Hepatocyte (in vitro differentiated cells): ENCODE measurements around the gene TPRA1. TPM values are rescaled to one million over a fixed set of nuclear protein-coding genes. Genes with fewer than 3 reads are reported as not detected.

Experiments
- DNase-seq: peaks from one replicate; pipeline ENCODE4 v3.0.0-alpha.2; 2016; ENCODE audit warnings: low spot score
- H2AFZ ChIP-seq: fragments of 200-600 bp; sonication (generic); 2 replicates; pipeline ENCODE4 v1.6.0; 2016; ENCODE audit warnings: antibody characterized with exemption, mild to moderate bottlenecking
- H3K27ac ChIP-seq: fragments of 200-600 bp; sonication (generic); 2 replicates; pipeline ENCODE4 v1.5.1; 2016; ENCODE audit warnings: mild to moderate bottlenecking
- H3K27me3 ChIP-seq: fragments of 200-600 bp; sonication (generic); 2 replicates; pipeline ENCODE4 v1.6.1; 2016
- H3K36me3 ChIP-seq: fragments of 200-600 bp; sonication (generic); replicated peaks from 2 replicates; pipeline ENCODE4 v1.5.1; 2016; ENCODE audit warnings: low read depth; ENCODE audit not compliant: insufficient read depth
- H3K4me1 ChIP-seq: fragments of 200-600 bp; sonication (generic); 2 replicates; pipeline ENCODE4 v1.5.1; 2016; ENCODE audit warnings: mild to moderate bottlenecking, moderate library complexity; ENCODE audit not compliant: insufficient read depth
- H3K4me2 ChIP-seq: fragments of 200-600 bp; sonication (generic); 2 replicates; pipeline ENCODE4 v1.6.0; 2016
- H3K4me3 ChIP-seq: fragments of 200-600 bp; sonication (generic); 2 replicates; pipeline ENCODE4 v1.5.1; 2016; ENCODE audit warnings: mild to moderate bottlenecking
- H3K79me2 ChIP-seq: fragments of 200-600 bp; sonication (generic); 2 replicates; pipeline ENCODE4 v1.6.0; 2017; ENCODE audit warnings: mild to moderate bottlenecking
- H3K9me2 ChIP-seq: fragments of 200-600 bp; sonication (generic); replicated peaks from 2 replicates; pipeline ENCODE4 v1.6.0; 2017; ENCODE audit warnings: mild to moderate bottlenecking; ENCODE audit not compliant: insufficient read depth
- H3K9me3 ChIP-seq: fragments of 200-600 bp; sonication (generic); 2 replicates; pipeline ENCODE4 v1.5.1; 2016; ENCODE audit warnings: low read depth, mild to moderate bottlenecking
- H4K20me1 ChIP-seq: fragments of 200-600 bp; sonication (generic); 2 replicates; pipeline ENCODE4 v1.6.0; 2016; ENCODE audit warnings: mild to moderate bottlenecking; ENCODE audit not compliant: insufficient read depth, poor library complexity, severe bottlenecking
- EZH2 ChIP-seq: fragments of 200-600 bp; sonication (generic); IDR thresholded peaks from 2 replicates; pipeline ENCODE4 v1.6.1; 2016; ENCODE audit warnings: antibody characterized with exemption, mild to moderate bottlenecking, borderline replicate concordance
- EZH2phosphoT487 ChIP-seq: fragments of 200-600 bp; sonication (generic); IDR thresholded peaks from one replicate; pipeline ENCODE4 v1.6.1; 2018; ENCODE audit warnings: antibody characterized with exemption, mild to moderate bottlenecking, low read depth, moderate library complexity; ENCODE audit not compliant: unreplicated experiment, severe bottlenecking
- WGBS: methylation state at CpG from one replicate; pipeline ENCODE4 v1.1.6; 2016; ENCODE audit warnings: low lambda C conversion rate; ENCODE audit errors: missing lambda C conversion rate; 5-methylcytosine and 5-hydroxymethylcytosine counted together
- polyA plus RNA-seq: library from polyadenylated mRNA; unstranded; fragments of >200 nt; fragmentation: Nextera tagmentation; extraction: Ambion mirVana; gene quantifications from 2 replicates; pipeline ENCODE4 v1.2.1, GENCODE V29; 2016
- total RNA-seq: library from RNA; depleted of rRNA; stranded (reverse); fragments of >200 nt; gene quantifications from 2 replicates; pipeline ENCODE4 v1.2.3, GENCODE V29; 2014
- TF ChIP-seq, protein P1 (sequence below): fragments of 200-600 bp; sonication (generic); IDR thresholded peaks from 2 replicates; pipeline ENCODE4 v1.5.1; 2016; ENCODE audit warnings: antibody characterized with exemption, mild to moderate bottlenecking; ENCODE audit not compliant: poor library complexity

Gene TPRA1
- total and polyA plus RNA-seq, 2 experiments from 2014 or later = 41.0 to 57.2 TPM

- no peaks in the 10 kb centered on the region for H4K20me1 ChIP-seq
- H3K9me3 ChIP-seq = no peaks in the 10 kb centered on the region
- no peaks in the 10 kb centered on the region for H3K36me3 ChIP-seq
- H3K27me3 ChIP-seq = no peaks in the 10 kb centered on the region
- no peak overlapping the region for H3K27ac ChIP-seq
- H3K4me1 ChIP-seq = no peaks in the 10 kb centered on the region
- H3K4me3 ChIP-seq = no peak overlapping the region
- no peak for DNase-seq
- TF ChIP-seq, protein P1, sequence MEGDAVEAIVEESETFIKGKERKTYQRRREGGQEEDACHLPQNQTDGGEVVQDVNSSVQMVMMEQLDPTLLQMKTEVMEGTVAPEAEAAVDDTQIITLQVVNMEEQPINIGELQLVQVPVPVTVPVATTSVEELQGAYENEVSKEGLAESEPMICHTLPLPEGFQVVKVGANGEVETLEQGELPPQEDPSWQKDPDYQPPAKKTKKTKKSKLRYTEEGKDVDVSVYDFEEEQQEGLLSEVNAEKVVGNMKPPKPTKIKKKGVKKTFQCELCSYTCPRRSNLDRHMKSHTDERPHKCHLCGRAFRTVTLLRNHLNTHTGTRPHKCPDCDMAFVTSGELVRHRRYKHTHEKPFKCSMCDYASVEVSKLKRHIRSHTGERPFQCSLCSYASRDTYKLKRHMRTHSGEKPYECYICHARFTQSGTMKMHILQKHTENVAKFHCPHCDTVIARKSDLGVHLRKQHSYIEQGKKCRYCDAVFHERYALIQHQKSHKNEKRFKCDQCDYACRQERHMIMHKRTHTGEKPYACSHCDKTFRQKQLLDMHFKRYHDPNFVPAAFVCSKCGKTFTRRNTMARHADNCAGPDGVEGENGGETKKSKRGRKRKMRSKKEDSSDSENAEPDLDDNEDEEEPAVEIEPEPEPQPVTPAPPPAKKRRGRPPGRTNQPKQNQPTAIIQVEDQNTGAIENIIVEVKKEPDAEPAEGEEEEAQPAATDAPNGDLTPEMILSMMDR = no peak
- TF ChIP-seq EZH2 (no peak), EZH2phosphoT487 (no peak)
- H2AFZ ChIP-seq = no peak overlapping the region
- H3K79me2 ChIP-seq = no peaks in the 10 kb centered on the region
- no peak overlapping the region for H3K4me2 ChIP-seq
- no peaks in the 10 kb centered on the region for H3K9me2 ChIP-seq
- WGBS = 71% methylated on average over 12 of the region's 12 CpGs
These were observed 55.3 kb downstream of the TPRA1 start for GRCh38 chr3:127535106-127535785.

DNA sequence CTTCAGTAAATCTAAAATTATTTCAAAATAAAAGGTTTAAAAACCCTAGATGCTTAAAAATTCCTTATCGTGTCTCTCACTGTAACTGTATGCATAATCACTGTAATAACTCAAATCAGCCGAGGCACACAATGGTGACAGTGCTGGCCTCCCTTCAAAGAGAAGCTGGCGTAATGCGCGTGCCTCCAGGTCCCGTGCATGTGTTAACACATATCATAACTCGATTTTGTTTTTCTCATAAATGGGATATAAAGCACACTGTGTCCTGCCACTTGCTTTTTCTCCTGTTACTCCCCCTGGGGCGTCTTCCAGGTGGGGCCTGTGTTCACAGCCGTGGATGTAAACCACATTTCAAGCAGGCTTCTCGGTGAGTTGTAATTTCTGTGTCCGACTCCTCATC lies 56.0 kb downstream of the TPRA1 start:
- H2AFZ ChIP-seq = no peak overlapping the region
- no peaks in the 10 kb centered on the region for H3K4me1 ChIP-seq
- H3K79me2 ChIP-seq = no peaks in the 10 kb centered on the region
- TF ChIP-seq, protein P1 = no peak
- TF ChIP-seq EZH2phosphoT487 (no peak), EZH2 (no peak)
- 69% methylated on average over 11 of the region's 11 CpGs for WGBS
- no peak overlapping the region for H3K4me2 ChIP-seq
- no peaks in the 10 kb centered on the region for H3K9me2 ChIP-seq
- no peak overlapping the region for H3K4me3 ChIP-seq
- no peaks in the 10 kb centered on the region for H3K36me3 ChIP-seq
- no peak overlapping the region for H3K27ac ChIP-seq
- no peaks in the 10 kb centered on the region for H4K20me1 ChIP-seq
- DNase-seq = no peak
- no peaks in the 10 kb centered on the region for H3K27me3 ChIP-seq
- no peaks in the 10 kb centered on the region for H3K9me3 ChIP-seq

DNA sequence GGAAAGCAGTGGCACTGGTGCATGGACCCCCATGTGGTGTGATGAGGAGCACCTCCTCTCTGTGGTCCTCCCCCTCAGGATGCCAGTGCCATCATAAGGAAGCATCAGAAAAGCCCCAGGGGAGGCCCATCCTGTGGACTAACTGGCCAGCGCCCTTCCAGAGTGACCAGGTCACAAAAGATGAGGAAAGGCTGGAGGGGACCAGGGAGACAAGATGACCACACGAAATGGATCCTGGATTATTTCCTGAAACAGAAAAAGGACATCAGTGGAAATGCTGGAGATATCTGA lies 56.4 kb downstream of the TPRA1 start:
- H3K79me2 ChIP-seq = no peaks in the 10 kb centered on the region
- H3K9me3 ChIP-seq = no peaks in the 10 kb centered on the region
- no peak overlapping the region for H3K4me2 ChIP-seq
- H3K36me3 ChIP-seq = no peaks in the 10 kb centered on the region
- no peaks in the 10 kb centered on the region for H3K4me1 ChIP-seq
- H3K27me3 ChIP-seq = no peaks in the 10 kb centered on the region
- no peak overlapping the region for H2AFZ ChIP-seq
- H4K20me1 ChIP-seq = no peaks in the 10 kb centered on the region
- H3K4me3 ChIP-seq = no peak overlapping the region
- 69% methylated on average over 2 of the region's 2 CpGs for WGBS
- no peak for DNase-seq
- H3K9me2 ChIP-seq = no peaks in the 10 kb centered on the region
- TF ChIP-seq EZH2 (no peak), EZH2phosphoT487 (no peak)
- TF ChIP-seq, protein P1 = no peak
- H3K27ac ChIP-seq = no peak overlapping the region
